CD4-positive, alpha-beta T cell treated with Interferon gamma for 1 hour (primary cell): Measurements from ENCODE around the gene CHD1.

Experiments
- DNase-seq: peaks from one replicate; pipeline ENCODE4 v3.0.0-alpha.2; 2020

CHD1 gene

GRCh38 chr5:98898743-98899142, 30.1 kb downstream of the CHD1 start:
- no peak for DNase-seq

GRCh38 chr5:98891591-98891990, 37.2 kb downstream of the CHD1 start:
- no peak for DNase-seq

- no peak for DNase-seq
These were observed 48.2 kb downstream of the CHD1 start for GRCh38 chr5:98880598-98880997.

GRCh38 chr5:98880151-98880550, 48.7 kb downstream of the CHD1 start:
- DNase-seq: no peak

- DNase-seq: no peak
These were observed 51.2 kb downstream of the CHD1 start for GRCh38 chr5:98877600-98877999.

- DNase-seq: no peak
These were observed 56.1 kb downstream of the CHD1 start for GRCh38 chr5:98872674-98873073.

GRCh38 chr5:98865690-98866089, 63.1 kb downstream of the CHD1 start:
- no peak for DNase-seq

- no peak for DNase-seq
These were observed 81.8 kb downstream of the CHD1 start for GRCh38 chr5:98847054-98847453.

- no peak for DNase-seq
These were observed 82.3 kb downstream of the CHD1 start for GRCh38 chr5:98846520-98846919.

- DNase-seq: no peak
These were observed 82.9 kb downstream of the CHD1 start for GRCh38 chr5:98845878-98846277.

GRCh38 chr5:98844865-98845264, 83.9 kb downstream of the CHD1 start:
- DNase-seq: no peak

- no peak for DNase-seq
These were observed 85.3 kb downstream of the CHD1 start for GRCh38 chr5:98843481-98843880.

GRCh38 chr5:98840946-98841345, 87.9 kb downstream of the CHD1 start:
- no peak for DNase-seq

- DNase-seq: no peak
These were observed 89.1 kb downstream of the CHD1 start for GRCh38 chr5:98839469-98840383.

GRCh38 chr5:98836175-98836574, 92.6 kb downstream of the CHD1 start:
- no peak for DNase-seq

- no peak for DNase-seq
These were observed 101.1 kb downstream of the CHD1 start for GRCh38 chr5:98827588-98828284.

- no peak for DNase-seq
These were observed 101.6 kb downstream of the CHD1 start for GRCh38 chr5:98827161-98827560.

- DNase-seq: no peak
These were observed 103.0 kb downstream of the CHD1 start for GRCh38 chr5:98825582-98826375.

- no peak for DNase-seq
These were observed 112.1 kb downstream of the CHD1 start for GRCh38 chr5:98816582-98817222.

- DNase-seq: no peak
These were observed 115.1 kb downstream of the CHD1 start for GRCh38 chr5:98813755-98814154.

- no peak for DNase-seq
These were observed 118.6 kb downstream of the CHD1 start for GRCh38 chr5:98810206-98810605.

- DNase-seq: no peak
These were observed 121.0 kb downstream of the CHD1 start for GRCh38 chr5:98807806-98808205.

- DNase-seq: no peak
These were observed 123.7 kb downstream of the CHD1 start for GRCh38 chr5:98805070-98805469.
